NCI-H510A (cell line): ENCODE data around the gene EFCAB7.
A peak's percentile ranks its signal among the peaks of the same experiment; 100 is the strongest.
"Not testable (repeated sequence)": the region's sequence is repeated elsewhere in the genome, so short reads cannot be mapped to it uniquely, and the experiment has no call there.

Experiments used
- DNase-seq: peaks from one replicate; lab custom pipeline; 2025; lab: John Stamatoyannopoulos, UW

Gene EFCAB7

DNA sequence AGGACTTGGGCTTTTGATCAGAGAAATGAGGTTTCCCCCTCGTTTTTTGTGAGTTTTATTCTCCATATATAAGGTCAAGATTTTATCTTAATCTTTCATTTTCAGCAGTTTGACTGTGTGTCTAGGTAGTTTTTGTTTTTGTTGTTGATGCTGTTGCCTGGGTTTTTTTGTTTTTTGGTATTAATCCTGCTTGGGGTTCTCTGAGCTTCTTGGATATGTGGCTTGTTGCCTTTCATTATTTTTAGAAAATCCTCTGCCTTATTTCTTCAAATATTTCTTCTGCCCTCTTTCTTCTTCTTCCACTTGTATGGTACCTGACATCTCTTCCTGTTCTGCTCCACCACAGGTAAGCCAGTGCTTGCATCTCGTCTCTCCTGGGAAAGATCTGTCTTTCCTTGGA, 25.0 kb downstream of the EFCAB7 start:
- DNase-seq: no peak

DNA sequence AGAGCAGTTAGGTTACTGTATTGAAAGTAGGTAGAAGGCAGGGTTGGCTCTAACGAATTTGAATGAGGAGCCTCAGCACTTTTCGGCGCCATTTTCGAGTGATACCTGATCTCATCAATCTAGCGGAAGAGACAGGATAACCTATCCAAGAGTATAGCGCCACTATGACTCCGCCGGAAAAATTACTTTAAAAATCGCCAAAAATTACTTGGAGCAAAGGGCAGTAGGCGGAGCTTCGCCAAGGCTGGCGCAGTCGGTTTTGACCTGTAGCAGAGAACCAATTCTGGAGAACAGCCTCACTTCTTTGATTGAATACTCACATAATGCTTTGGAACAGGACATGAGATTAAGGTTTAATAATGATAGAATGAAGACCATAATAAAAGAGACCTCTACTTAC, 25.6 kb downstream of the EFCAB7 start:
- no peak for DNase-seq

DNA sequence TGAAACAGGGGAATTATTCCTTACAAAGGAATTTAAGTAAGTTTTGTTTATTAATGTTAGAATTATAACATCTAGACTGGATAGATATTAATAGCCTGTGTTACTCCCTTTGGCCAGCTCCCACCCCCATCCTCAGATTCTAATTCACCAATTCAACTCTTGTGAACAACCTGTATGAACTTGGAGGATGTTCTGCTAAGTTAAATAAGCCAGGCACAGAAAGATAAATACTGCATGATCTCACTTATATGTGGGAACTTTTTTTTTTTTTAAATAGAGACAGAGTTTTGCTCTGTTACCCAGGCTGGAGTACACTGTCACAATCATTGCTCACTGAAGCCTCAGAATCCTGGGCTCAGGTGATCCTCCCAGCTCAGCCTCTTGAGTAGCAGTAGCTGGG, 32.2 kb downstream of the EFCAB7 start:
- DNase-seq: no peak

DNA sequence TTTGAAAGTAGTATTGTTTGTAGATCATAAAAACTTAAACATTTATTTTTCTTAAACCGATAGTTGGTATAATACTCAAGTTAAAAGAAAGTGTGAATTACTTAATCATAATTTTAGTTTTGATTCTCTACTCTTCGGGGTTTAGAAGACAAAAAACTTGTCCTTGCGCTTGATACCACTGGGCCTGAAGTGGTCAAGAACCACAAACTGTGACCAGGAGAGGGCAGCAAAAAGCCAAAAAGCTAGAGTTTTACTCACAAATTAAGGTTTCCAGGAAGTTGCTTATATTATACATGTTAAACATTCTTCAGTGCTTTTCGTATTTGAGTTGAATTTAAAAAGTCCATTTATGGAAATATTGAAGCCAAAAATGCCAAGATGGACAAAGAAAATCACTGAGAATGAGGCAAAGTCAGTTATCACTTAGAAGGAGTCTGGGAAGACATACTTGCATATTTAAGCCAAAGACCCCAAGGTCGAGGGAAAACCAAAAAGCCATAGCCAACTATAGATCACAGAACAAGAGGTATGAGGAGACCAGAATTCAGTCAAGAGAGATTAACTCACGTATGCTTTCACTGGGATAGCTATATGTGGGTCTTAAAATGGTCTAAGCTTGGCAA, 34.2 kb downstream of the EFCAB7 start:
- no peak for DNase-seq

DNA sequence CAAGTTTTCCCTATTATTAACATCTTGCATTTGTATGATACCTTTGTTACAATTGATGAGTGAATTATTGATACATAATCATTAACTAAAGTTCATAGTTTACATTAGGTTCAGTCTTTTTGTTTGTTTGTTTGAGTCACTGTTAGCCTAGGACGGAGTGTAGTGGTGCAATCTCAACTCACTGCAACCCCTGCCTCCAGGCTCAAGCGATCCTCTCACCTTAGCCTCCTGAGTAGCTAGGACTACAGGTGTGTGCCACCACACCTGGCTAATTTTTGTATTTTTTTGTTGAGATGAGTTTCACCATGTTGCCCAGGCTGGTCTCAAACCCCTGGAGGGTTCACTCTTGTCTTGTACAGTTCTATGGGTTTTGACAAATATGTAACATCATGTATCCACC, 36.0 kb downstream of the EFCAB7 start:
- DNase-seq: no peak

DNA sequence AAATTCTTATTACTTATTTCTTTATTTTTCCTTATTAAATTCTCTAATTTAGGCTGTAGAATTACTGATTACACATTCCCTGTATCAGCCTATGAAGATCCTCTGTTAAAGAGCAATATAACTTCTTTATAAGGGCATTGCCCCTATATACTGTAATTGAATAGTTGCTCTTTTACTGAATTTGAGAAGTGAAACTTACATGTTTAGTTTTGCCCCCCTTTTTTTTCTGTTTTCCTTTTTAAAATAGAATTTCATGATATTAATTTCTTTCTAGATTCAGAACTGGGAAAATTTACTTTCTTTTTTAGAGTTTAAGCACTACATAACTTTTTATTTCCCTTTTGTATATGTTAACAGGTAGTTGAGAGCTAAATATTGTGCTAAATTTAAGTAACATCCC, 40.4 kb downstream of the EFCAB7 start:
- no peak for DNase-seq

DNA sequence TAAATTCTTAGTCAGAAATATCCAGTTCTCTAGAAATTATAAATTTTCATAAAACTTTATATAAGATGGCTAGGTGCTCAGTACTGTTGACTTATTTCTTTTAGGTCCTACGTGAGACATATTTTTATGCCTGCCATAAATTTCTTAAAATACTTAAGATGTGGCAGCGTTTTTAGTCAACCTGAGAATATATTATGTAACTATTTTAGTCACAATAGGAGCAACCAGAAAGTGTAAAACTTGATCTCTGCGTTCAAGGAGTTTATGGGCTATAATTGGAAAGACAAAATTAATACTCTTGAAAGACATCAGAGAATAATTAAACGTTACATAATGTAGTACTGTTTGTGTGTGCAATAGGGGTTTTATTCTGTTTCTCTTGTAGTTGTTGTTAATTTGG, 45.7 kb downstream of the EFCAB7 start:
- no peak for DNase-seq

DNA sequence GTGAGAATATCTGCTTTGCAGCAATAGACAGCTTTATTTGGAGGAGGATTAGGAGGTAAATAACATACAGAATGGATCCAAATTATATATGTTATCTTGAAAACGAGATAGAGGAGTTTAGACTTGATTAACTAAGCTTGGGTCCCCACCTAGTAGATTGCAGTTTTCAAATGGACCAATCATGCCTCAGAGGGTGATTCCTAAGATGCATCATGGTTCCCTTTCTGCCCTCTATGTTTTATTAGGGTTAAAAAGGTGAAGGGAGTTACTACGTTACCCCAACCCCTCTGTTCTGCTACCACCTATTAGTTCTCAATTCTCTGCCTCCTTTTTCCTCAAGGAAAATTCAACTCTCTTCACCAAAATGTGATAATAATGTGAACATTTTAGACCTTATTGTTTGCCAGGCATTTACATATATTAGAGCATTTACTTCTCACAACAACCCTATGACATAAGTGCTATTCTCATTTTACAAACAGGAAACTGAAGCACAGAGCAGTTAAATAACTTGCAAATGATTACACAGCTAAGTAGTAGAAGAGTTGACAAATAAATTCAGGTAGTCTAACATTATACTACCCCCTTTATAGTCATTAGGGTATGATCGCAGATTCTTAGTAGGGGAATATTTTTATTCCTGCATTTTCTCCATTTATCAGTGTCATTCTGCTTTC, 46.5 kb downstream of the EFCAB7 start:
- no peak for DNase-seq

DNA sequence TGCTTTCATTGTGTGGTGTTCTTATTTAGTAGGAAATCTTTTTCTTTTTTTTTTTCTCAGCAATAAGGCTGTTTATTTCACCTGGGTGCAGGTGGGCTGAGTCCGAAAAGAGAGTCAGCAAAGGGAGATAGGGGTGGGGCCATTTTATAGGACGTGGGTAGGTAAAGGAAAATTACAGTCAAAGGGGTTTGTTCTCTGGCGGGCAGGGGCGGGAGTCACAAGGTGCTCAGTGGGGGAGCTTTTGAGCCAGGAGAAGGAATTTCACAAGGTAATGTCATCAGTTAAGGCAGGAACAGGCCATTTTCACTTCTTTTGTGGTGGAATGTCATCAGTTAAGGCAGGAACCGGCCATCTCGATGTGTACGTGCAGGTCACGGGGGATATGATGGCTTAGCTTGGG, 49.4 kb downstream of the EFCAB7 start:
- not testable (repeated sequence) for DNase-seq

DNA sequence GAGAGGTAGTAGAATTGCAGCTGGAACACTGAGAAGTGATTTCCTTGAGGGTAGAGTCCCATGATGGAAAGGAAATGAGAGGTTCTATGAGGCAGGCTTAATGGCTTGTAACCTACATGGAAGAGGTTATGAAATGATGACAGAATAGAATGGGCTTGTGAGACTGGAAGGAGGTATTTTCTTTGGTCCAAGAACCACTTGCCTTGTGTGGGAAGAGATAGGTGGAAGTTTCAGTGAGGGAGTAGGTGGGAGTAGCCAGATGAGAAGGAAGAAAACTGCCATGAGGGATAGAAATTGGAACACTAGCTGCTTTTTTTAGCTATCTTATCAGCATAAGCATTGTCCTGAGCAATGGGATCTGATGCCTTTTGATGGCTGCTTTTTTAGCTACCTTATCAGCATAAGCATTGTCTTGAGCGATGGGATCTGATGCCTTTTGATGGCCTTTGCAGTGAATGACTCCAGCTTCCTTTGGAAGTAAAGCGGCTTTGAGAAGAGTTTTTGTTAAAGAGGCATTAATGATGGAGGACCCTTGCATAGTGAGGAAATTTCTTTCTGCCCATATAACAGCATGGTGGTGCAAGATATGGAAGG, 51.0 kb downstream of the EFCAB7 start:
- not testable (repeated sequence) for DNase-seq

DNA sequence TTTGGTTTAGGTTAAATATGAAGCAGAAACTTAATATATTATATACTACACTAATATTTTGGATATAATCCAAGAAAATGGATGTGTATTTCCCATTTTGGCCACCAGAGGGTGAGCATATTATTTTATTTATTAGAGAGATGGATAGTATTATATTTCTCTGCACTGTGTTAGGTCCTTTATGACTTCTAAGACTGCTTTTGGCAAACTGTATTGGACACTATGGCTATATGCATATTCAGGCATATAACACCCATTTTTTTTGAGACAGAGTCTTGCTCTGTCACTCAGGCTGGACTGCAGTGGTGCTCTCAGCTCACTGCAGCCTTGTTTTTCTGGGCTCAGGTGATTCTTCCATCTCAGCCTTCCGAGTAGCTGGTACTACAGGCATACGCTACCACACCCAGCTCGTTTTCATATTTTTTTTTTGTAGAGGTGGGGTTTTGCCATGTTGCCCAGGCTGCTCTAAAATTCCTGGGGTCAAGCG, 52.1 kb downstream of the EFCAB7 start:
- no peak for DNase-seq

DNA sequence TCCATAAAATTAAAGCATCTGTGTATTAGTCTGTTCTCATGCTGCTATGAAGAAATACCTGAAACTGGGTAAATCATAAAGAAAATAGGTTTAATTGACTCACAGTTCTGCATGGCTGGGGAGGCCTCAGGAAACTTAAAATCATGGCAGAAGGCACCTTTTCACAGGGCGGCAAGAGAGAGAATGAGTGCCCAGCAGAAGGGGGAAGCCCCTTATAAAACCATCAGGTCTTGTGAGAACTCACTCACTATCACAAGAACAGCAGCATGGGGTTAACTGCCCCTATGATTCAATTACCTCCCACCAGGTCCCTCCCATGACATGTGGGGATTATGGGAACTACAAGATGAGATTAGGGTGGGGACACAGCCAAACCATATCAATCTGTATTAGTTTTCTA, 63.0 kb downstream of the EFCAB7 start:
- not testable (repeated sequence) for DNase-seq

DNA sequence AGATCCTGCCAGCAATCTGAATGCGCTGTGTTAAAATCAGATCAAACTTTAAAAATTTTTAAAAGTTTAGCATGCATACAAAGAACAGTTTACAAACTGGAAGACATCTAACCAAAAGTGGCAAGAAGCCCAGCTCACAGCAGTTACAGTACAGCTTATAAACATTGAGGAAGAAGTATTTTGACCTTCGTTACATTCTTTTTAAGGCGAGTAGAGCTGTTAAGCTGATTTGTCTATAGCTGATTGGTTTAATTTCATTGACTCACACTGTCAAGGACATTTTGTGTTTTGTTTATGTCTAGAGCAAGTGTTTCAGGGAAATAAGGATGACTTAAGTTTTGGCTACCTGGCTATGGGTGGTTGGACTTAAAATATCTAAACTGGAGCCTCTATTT, 66.8 kb downstream of the EFCAB7 start:
- DNase-seq: no peak

DNA sequence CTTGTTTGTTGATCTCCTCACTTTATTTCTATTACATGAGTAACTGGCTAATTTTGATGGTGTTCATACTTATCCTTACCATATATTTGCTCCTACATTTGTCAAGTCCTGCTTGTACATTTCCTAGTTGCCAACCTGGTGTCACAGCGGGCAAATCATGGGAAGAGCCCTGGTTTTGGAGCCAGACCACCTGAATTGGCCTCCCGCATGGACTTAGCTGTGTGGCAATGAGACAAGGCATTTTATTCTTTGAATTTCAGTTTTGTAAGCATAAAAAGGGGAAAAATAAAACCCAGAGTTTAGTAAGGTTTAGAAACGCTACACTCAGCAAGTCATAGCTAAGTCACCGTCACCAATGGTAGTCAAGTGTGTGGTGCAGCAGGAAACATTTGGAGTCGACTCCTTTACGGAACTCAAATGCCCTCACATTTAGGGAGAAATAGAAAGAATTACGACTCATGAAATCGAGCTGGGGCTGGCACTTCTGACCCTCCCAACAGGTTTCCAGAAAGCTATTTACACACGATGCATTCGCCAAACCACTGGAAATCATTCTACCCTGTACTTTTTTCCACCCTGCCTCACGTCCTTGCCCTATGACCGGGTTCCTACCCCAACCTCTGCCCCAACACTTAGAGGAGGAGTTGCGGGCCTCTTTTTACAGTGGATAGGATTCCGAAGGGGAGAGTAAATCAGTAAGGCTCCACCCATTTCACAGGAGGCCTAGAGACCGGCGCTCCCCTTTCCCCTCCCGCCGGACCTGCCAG, 69.4 kb downstream of the EFCAB7 start:
- no peak for DNase-seq

DNA sequence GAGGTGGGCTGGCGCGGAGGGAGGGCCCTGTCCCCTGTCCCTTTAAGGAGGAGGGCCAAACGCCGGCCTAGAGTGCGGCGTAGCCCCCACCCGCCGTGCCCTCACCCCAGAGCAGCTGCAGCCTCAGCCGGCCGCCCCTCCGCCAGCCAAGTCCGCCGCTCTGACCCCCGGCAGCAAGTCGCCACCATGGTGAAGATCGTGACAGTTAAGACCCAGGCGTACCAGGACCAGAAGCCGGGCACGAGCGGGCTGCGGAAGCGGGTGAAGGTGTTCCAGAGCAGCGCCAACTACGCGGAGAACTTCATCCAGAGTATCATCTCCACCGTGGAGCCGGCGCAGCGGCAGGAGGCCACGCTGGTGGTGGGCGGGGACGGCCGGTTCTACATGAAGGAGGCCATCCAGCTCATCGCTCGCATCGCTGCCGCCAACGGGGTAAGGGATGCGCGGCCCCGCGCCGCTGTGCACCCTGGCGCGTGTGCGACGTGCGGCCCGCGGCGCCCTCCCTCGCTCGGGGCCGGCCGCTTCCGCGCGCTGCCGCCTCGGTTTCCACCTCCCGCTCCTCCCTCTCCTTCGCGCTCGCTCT, 70.1 kb downstream of the EFCAB7 start, which contains the start of gene PGM1:
Gene PGM1 (plus strand): TSS at position 109 of the 583 bp plus-strand sequence. CDS start 78 bp downstream, at position 187.
- DNase-seq: peak; percentile 81

DNA sequence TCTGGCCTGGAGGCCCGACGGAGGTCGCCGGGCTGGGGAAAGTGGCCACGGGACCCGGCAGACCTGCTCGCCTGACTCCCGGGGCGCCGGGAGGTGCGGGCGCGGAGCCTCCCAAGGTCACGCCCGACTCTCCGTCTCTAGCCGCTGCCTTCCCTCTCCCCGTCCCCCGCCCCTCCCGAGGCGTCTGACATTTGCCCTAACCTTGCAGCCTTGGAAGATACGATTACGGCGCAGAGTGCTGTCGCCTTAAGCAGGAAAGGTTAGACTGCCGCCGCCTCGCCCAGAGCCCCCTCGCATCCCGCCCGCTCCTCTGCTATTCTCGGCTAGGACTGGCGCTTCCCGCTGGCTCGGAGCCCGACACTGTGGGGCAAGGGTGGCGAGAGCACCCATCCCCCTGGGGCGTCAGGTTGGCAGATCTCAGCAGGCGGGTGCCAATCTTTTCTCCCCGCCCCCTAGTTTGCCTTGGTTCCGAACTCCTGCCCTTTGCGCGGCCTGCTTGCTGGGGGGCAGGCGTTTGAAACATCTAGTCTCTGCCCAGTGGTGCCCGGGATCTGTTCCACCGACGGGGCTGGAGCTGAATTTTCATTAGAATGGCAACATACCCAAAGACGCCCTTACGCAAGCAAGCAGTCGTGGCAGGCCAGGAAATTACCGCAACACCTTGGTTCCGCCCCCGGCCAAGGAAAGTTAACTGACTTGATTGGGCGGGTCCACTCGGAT, 70.7 kb downstream of the EFCAB7 start:
- peak; percentile 56 for DNase-seq

DNA sequence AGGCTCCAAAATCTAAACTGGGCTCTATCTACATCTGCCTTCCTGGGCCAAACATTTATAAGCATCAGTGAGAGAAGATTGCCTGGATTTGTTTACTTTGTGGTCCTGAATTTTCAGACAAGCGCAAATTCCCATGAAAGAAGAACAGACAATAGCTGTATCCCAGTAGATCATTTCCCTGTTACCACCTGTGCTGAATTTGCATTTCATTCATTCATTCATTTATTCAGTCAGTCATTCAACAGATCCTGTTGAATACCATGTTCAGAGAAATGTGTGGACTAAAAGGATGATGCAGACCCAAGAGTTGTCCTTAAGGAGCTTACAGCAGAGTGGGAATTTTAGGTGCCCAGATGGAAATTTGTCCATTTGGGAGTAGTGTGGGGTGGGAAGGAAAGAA, 72.1 kb downstream of the EFCAB7 start:
- DNase-seq: no peak

DNA sequence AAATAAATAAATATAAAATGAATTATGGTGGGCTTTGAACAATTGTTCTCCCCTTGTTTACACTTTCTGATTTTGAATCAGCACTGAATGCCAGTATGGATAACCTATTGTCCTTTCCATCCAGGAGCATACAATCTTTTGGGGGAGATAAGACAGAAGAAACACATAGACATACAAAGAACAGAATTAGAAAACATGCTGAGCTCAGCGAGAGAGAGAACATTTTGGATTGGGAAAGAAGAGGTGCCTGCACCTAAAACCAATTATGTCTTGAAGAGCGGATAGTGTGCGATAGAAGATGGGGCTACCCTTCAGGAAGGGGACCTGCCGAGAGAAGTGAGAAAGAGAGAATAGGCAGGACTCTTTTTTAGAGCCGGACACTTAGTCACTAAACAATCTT, 76.5 kb downstream of the EFCAB7 start:
- DNase-seq: no peak

DNA sequence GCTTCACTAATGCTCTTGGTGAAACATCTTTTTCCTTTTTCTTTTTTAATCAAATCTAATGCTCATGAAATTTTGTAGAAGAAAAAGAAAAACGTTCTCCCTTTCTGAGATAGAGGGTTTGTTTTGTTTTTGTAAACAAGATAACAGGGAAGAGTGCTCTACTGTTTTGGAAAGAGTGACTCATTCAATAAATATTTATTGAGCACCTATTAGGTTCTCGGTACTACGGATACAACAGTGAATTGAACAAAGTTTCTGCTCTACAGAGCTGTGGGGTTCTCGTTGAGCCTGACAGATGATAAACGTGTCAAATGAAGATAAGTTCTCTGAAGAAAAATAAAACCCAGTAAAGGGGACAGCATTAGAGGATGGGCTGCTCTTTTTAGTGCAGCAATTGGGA, 76.9 kb downstream of the EFCAB7 start:
- no peak for DNase-seq

DNA sequence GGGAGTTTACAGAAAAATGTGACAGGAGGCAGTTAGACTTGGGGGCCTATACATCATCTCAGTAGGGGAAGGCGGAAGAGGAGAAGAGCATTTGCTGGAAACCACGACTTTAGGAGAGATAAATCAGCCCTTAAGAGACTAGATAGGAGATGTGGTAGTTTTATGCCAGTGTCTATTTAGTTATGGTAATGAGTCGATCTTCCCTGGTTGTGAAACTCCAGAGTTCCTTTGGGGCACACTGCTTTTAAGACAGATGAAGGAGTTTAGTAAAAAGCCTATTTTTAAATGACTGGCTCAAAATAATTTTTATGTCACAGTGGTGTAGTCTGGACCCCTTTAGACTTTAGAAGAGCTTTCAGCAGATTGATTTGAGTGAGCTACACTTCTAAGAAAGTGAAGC, 77.7 kb downstream of the EFCAB7 start:
- no peak for DNase-seq

DNA sequence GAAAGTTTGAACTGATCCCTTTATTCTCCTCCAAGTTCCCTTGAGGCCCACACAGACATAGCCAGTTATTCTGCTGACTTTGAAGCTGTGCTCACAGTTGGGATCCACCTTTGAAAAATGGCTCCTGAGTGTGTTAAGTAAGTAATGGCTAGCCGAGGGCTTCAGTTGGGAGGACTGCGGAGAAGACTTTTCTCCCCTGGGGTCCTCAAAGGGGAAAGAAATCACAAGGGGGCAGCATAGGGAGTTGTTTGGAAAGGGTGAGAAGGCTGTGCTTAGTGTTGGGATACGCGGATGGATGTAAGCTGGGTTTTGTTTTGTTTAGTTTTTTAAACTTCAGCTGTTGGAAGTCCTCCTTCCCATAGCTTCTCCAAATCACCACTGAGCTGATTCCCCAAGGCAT, 78.1 kb downstream of the EFCAB7 start:
- DNase-seq: no peak

DNA sequence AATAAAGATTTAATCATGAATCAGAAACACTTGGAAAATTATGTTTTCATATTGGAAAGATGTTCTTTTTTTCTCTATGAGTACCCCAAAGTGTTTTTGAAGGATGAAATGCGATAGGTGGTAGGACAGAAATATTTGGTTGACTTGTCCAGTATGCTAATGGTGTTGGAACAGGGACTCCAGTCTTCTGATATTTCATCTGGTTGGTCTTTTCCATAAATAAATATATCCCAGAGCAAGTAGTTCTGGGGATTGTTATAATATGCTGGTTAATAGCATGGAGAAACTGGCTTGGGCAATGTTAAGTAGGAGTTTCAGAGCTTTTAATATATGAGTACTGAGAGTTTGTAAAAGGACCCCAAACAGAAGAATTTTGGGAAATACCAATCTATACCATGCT, 78.6 kb downstream of the EFCAB7 start:
- DNase-seq: no peak
